Panc1 (cell line): Measurements from ENCODE around the gene SLC24A4. TPM values are rescaled to one million over a fixed set of nuclear protein-coding genes. Genes with fewer than 3 reads are reported as not detected.
A peak's percentile ranks its signal among the peaks of the same experiment; 100 is the strongest.

ENCODE experiments used
- ATAC-seq: fragments of 200-7000 bp; cut with Tn5 transposase; 2 replicates; pipeline ENCODE4 v1.9.1; 2020; ENCODE audit warnings: mild to moderate bottlenecking, moderate library complexity
- BruUV-seq: library from RNA; stranded (reverse); fragments of 400-500 nt; replicated peaks from 2 replicates; lab custom pipeline; 2021; lab: Mats Ljungman, UMichigan
- CTCF ChIA-PET: fragments of 300-600 bp; sonication (Branson Sonifier 250); formaldehyde crosslinking; loops from one replicate; lab custom pipeline; 2022; ENCODE audit warnings: antibody characterized with exemption; lab: Charles Lee
- POLR2A ChIA-PET: fragments of 300-600 bp; sonication (Branson Sonifier 250); formaldehyde crosslinking; loops from one replicate; lab custom pipeline; 2022; ENCODE audit warnings: antibody characterized with exemption; lab: Charles Lee
- DNase-seq: peaks from one replicate; pipeline ENCODE4 v3.0.0-alpha.2; 2010; ENCODE audit warnings: low read depth, low spot score
- H3K27ac ChIP-seq: 2 replicates; pipeline ENCODE4 v1.5.1; 2011; ENCODE audit warnings: mild to moderate bottlenecking, low read length, inconsistent platforms
- H3K27me3 ChIP-seq: fragments of 200-500 bp; sonication (Bioruptor generic); 2 replicates; pipeline ENCODE4 v1.6.0; 2014; ENCODE audit warnings: low read length, inconsistent platforms; ENCODE audit not compliant: control insufficient read depth, insufficient read depth
- H3K36me3 ChIP-seq: fragments of 200-500 bp; sonication (Bioruptor generic); 2 replicates; pipeline ENCODE4 v1.5.1; 2014; ENCODE audit warnings: inconsistent platforms, mild to moderate bottlenecking, low read length, moderate library complexity; ENCODE audit not compliant: control insufficient read depth, insufficient read depth
- H3K4me1 ChIP-seq: 2 replicates; pipeline ENCODE4 v1.5.1; 2011; ENCODE audit warnings: inconsistent platforms, mild to moderate bottlenecking, low read length, moderate library complexity; ENCODE audit not compliant: control insufficient read depth, insufficient read depth
- H3K4me3 ChIP-seq, 2 experiments: 2 replicates each; pipeline ENCODE4 v1.5.1; 2011 to 2012; ENCODE audit warnings: low read depth in 2 of 2, low read length in 2 of 2, mild to moderate bottlenecking in 2 of 2, inconsistent platforms in 1 of 2, moderate library complexity in 1 of 2
- H3K9me3 ChIP-seq: fragments of 200-500 bp; sonication (Bioruptor generic); 2 replicates; pipeline ENCODE4 v1.5.1; 2014; ENCODE audit warnings: low read depth, mild to moderate bottlenecking, inconsistent platforms, low read length, moderate library complexity; ENCODE audit not compliant: control insufficient read depth, insufficient read depth
- CTCF ChIP-seq: fragments of 450-650 bp; IDR thresholded peaks from 2 replicates; pipeline ENCODE4 v1.5.1; 2017; ENCODE audit warnings: mild to moderate bottlenecking
- POLR2AphosphoS5 ChIP-seq: IDR thresholded peaks from 2 replicates; pipeline ENCODE4 v1.6.1; 2012; ENCODE audit warnings: mild to moderate bottlenecking, low read depth, low read length, moderate library complexity
- REST ChIP-seq, 2 experiments: IDR thresholded peaks; 2 replicates each; pipeline ENCODE4 v1.6.1; 2011 to 2012; ENCODE audit warnings: low read depth in 2 of 2, control low read depth in 1 of 2, low read length in 1 of 2, mild to moderate bottlenecking in 1 of 2, moderate library complexity in 1 of 2; ENCODE audit not compliant: insufficient read depth in 1 of 2
- SIN3A ChIP-seq: IDR thresholded peaks from 2 replicates; pipeline ENCODE4 v1.6.1; 2012; ENCODE audit warnings: low read depth, mild to moderate bottlenecking, low read length, moderate library complexity, borderline replicate concordance; ENCODE audit not compliant: insufficient read depth
- TCF7L2 ChIP-seq: IDR thresholded peaks from 2 replicates; pipeline ENCODE4 v1.6.1; 2011; ENCODE audit warnings: mild to moderate bottlenecking, low read depth, low read length, inconsistent platforms
- in situ Hi-C: cut with HindIII; loops from 2 replicates; pipeline ENCODE4 v1.10.0; 2016; ENCODE audit warnings: low sequenced_read_pairs, low pct_unique_long_range_greater_than_20kb
- intact Hi-C: fragments of 100-400 bp; cut with micrococcal nuclease; formaldehyde crosslinking; loops from one replicate; pipeline ENCODE4 v1.10.0; 2022; ENCODE audit not compliant: unreplicated experiment
- total RNA-seq: library from RNA; stranded (reverse); gene quantifications from one replicate; pipeline ENCODE4 v1.2.1, GENCODE V29; 2021; ENCODE audit not compliant: unreplicated experiment

SLC24A4 gene
- total RNA-seq, 1 experiment from 2014 or later, result not detected

- Histone ChIP-seq H3K27ac (peak within 1 kb of the TSS; percentile 69), H3K27me3 (no peaks in the 10 kb centered on the region), H3K9me3 (no peaks in the 10 kb centered on the region), H3K4me1 (peaks cover 7% of the 10 kb centered on the region), H3K4me3 (peak within 1 kb of the TSS; percentile 55), H3K36me3 (no peaks in the 10 kb centered on the region)
- ChIA-PET CTCF (no interaction called here), POLR2A (no interaction called here)
- ATAC-seq (peak; percentile 81), DNase-seq (no peak)
- intact Hi-C loops, result no loop called here
- in situ Hi-C loops, result no loop called here
- TF ChIP-seq SIN3A (no peak), POLR2AphosphoS5 (no peak), TCF7L2 (no peak), CTCF (no peak), REST (IDR thresholded peaks at IDR 0.05; ENCODE audit: insufficient read depth in 1 of 2, low read depth in 2 of 2, low read length in 1 of 2) (no peak)
- BruUV-seq, result no TSS peak
Observed at GRCh38 chr14:92513204-92513965, 190.4 kb downstream of the SLC24A4 start, which contains the start of gene RIN3. TSS of gene RIN3 (plus strand) at chr14:92513781. CDS start at chr14:92513933, 152 bp downstream.

- no TSS peak for BruUV-seq
- in situ Hi-C loops (no loop called here), intact Hi-C loops (no loop called here)
Observed at GRCh38 chr14:92513966-92514843, 191.2 kb downstream of the SLC24A4 start.

More at GRCh38 chr14:92513966-92514843, 191.2 kb downstream of the SLC24A4 start:
- TF ChIP-seq TCF7L2 (no peak), REST (IDR thresholded peaks at IDR 0.05; ENCODE audit: insufficient read depth in 1 of 2, low read depth in 2 of 2, low read length in 1 of 2) (no peak), SIN3A (no peak), POLR2AphosphoS5 (no peak), CTCF (no peak)
- Histone ChIP-seq H3K27ac (peak overlapping the region; percentile 69), H3K27me3 (no peaks in the 10 kb centered on the region), H3K36me3 (no peaks in the 10 kb centered on the region), H3K4me1 (peaks cover 7% of the 10 kb centered on the region), H3K4me3 (peak overlapping the region; percentile 55), H3K9me3 (no peaks in the 10 kb centered on the region)
- ChIA-PET POLR2A (no interaction called here), CTCF (no interaction called here)
- DNase-seq, result no peak
- ATAC-seq, result peak; percentile 63
